ENCODE data around the gene RNF123.

Gene RNF123

GRCh38 chr3:49727924-49728361, 38.6 kb downstream of the RNF123 start:
- Histone ChIP-seq H3F3A (ENCODE audit: low read depth) (no peaks in the 10 kb centered on the region), H3K9me2 (replicated peaks; ENCODE audit: low read depth, low read length) (no peaks in the 10 kb centered on the region), H2AFZ (ENCODE audit: low read length) (no peak overlapping the region), H3K27me3 (ENCODE audit: insufficient read depth, low read length, poor library complexity, severe bottlenecking) (no peaks in the 10 kb centered on the region), H3K9me3 (ENCODE audit: insufficient read depth, low read depth, low read length) (no peaks in the 10 kb centered on the region), H3K79me2 (ENCODE audit: insufficient read depth, low read length) (peaks cover 8% of the 10 kb centered on the region), H3K4me2 (ENCODE audit: low read depth, low read length, poor library complexity, severe bottlenecking) (no peak overlapping the region), H3K4me3 (ENCODE audit: low read length, poor library complexity, severe bottlenecking) (no peak overlapping the region), H3K4me1 (ENCODE audit: insufficient read depth, low read length, poor library complexity, severe bottlenecking) (peaks cover 11% of the 10 kb centered on the region), H3K9ac (ENCODE audit: low read depth, low read length, poor library complexity, severe bottlenecking) (no peak overlapping the region), H3K36me3 (ENCODE audit: insufficient read depth, low read length) (peaks cover 40% of the 10 kb centered on the region; the same call in 1 of the 2 replicates), H4K20me1 (ENCODE audit: insufficient read depth, low read length, poor library complexity, severe bottlenecking) (peaks cover 6% of the 10 kb centered on the region)
- TF ChIP-seq CTCF (conservative IDR thresholded peaks at IDR 0.05; ENCODE audit: low read length) = no peak
- TF ChIP-seq EZH2phosphoT487 (IDR thresholded peaks at IDR 0.05; ENCODE audit: borderline replicate concordance) = no peak

DNA sequence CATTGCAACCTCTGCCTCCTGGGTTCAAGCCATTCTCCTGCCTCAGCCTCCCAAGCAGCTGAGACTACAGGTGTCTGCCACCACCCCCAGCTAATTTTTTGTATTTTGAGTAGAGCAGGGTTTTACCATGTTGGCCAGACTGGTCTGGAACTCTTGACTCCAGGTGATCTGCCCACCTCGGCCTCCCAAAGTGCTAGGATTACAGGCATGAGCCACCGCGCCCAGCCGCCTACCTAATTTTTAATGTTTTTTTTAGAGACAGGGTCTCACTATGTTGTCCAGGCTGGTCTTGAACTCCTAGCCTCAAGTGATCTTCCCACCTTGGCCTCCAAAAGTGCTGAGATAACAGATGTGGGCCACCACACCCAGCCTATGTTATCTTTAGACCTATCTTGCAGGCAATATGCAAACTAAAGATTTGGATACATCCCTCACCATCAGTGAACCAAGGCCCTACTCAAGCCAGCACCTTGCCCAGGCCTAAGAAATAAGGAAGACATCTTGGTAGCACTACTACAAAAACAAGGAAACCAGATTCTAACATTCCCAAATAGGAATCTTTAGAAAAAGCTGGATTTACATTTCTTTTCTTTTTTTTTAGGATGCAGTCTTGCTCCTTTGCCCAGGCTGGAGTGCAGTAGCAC, 40.7 kb downstream of the RNF123 start:
- Histone ChIP-seq H3K4me2 (ENCODE audit: low read depth, low read length, poor library complexity, severe bottlenecking) (no peak overlapping the region), H3K79me2 (ENCODE audit: insufficient read depth, low read length) (no peaks in the 10 kb centered on the region), H3K9ac (ENCODE audit: low read depth, low read length, poor library complexity, severe bottlenecking) (no peak overlapping the region), H4K20me1 (ENCODE audit: insufficient read depth, low read length, poor library complexity, severe bottlenecking) (no peaks in the 10 kb centered on the region), H3K9me2 (replicated peaks; ENCODE audit: low read depth, low read length) (no peaks in the 10 kb centered on the region), H3K4me1 (ENCODE audit: insufficient read depth, low read length, poor library complexity, severe bottlenecking) (no peaks in the 10 kb centered on the region), H2AFZ (ENCODE audit: low read length) (no peak overlapping the region), H3K36me3 (ENCODE audit: insufficient read depth, low read length) (peaks cover 56% of the 10 kb centered on the region; the same call in 1 of the 2 replicates), H3K27me3 (ENCODE audit: insufficient read depth, low read length, poor library complexity, severe bottlenecking) (no peaks in the 10 kb centered on the region), H3F3A (ENCODE audit: low read depth) (no peaks in the 10 kb centered on the region), H3K4me3 (ENCODE audit: low read length, poor library complexity, severe bottlenecking) (no peak overlapping the region), H3K9me3 (ENCODE audit: insufficient read depth, low read depth, low read length) (no peaks in the 10 kb centered on the region)
- no peak for TF ChIP-seq CTCF (conservative IDR thresholded peaks at IDR 0.05; ENCODE audit: low read length)
- no peak for TF ChIP-seq EZH2phosphoT487 (IDR thresholded peaks at IDR 0.05; ENCODE audit: borderline replicate concordance)

GRCh38 chr3:49732597-49732996, 43.2 kb downstream of the RNF123 start:
- peaks cover 65% of the 10 kb centered on the region; the same call in 1 of the 2 replicates for H3K36me3 ChIP-seq (ENCODE audit: insufficient read depth, low read length)
- H4K20me1 ChIP-seq (ENCODE audit: insufficient read depth, low read length, poor library complexity, severe bottlenecking) = no peaks in the 10 kb centered on the region

More at GRCh38 chr3:49732597-49732996, 43.2 kb downstream of the RNF123 start:
- H3K9me2 ChIP-seq (replicated peaks; ENCODE audit: low read depth, low read length) = no peaks in the 10 kb centered on the region
- H3K9ac ChIP-seq (ENCODE audit: low read depth, low read length, poor library complexity, severe bottlenecking) = no peak overlapping the region
- H2AFZ ChIP-seq (ENCODE audit: low read length) = no peak overlapping the region
- no peak overlapping the region for H3K4me3 ChIP-seq (ENCODE audit: low read length, poor library complexity, severe bottlenecking)
- H3K79me2 ChIP-seq (ENCODE audit: insufficient read depth, low read length) = no peaks in the 10 kb centered on the region
- H3K9me3 ChIP-seq (ENCODE audit: insufficient read depth, low read depth, low read length) = no peaks in the 10 kb centered on the region
- no peaks in the 10 kb centered on the region for H3K27me3 ChIP-seq (ENCODE audit: insufficient read depth, low read length, poor library complexity, severe bottlenecking)
- TF ChIP-seq CTCF (conservative IDR thresholded peaks at IDR 0.05; ENCODE audit: low read length) (no peak), EZH2phosphoT487 (IDR thresholded peaks at IDR 0.05; ENCODE audit: borderline replicate concordance) (no peak)
- no peaks in the 10 kb centered on the region for H3K4me1 ChIP-seq (ENCODE audit: insufficient read depth, low read length, poor library complexity, severe bottlenecking)
- no peak overlapping the region for H3K4me2 ChIP-seq (ENCODE audit: low read depth, low read length, poor library complexity, severe bottlenecking)
- no peaks in the 10 kb centered on the region for H3F3A ChIP-seq (ENCODE audit: low read depth)
